NT2/D1 (cell line): Measurements from ENCODE around the gene WDR7.

Experiments used
- DNase-seq: peaks from one replicate; pipeline ENCODE4 v3.0.0-alpha.2; 2011; ENCODE audit warnings: low read depth, low spot score
- H3K27me3 ChIP-seq: 2 replicates; pipeline ENCODE4 v1.6.0; 2011; ENCODE audit warnings: mild to moderate bottlenecking; ENCODE audit not compliant: insufficient read length, insufficient read depth
- H3K36me3 ChIP-seq: 2 replicates; pipeline ENCODE4 v1.6.1; 2011; ENCODE audit warnings: mild to moderate bottlenecking, low read length, mixed read lengths; ENCODE audit not compliant: insufficient read depth, insufficient read length
- H3K4me1 ChIP-seq: 2 replicates; pipeline ENCODE4 v1.5.1; 2011; ENCODE audit not compliant: insufficient read depth, insufficient read length
- H3K4me3 ChIP-seq: 2 replicates; pipeline ENCODE4 v1.5.1; 2011; ENCODE audit warnings: low read depth; ENCODE audit not compliant: insufficient read length
- H3K9ac ChIP-seq: 2 replicates; pipeline ENCODE4 v1.6.0; 2011; ENCODE audit warnings: low read depth; ENCODE audit not compliant: insufficient read length
- H3K9me3 ChIP-seq: 2 replicates; pipeline ENCODE4 v1.5.1; 2011; ENCODE audit warnings: mild to moderate bottlenecking, low read length; ENCODE audit not compliant: insufficient read depth
- SUZ12 ChIP-seq: IDR thresholded peaks from 2 replicates; pipeline ENCODE4 v1.6.1; 2011; ENCODE audit not compliant: insufficient read length, insufficient read depth; ENCODE audit errors: extremely low read depth
- YY1 ChIP-seq: IDR thresholded peaks from 2 replicates; pipeline ENCODE4 v1.6.1; 2011; ENCODE audit not compliant: insufficient read length, insufficient read depth
- ZNF274 ChIP-seq: IDR thresholded peaks from 2 replicates; pipeline ENCODE4 v1.6.1; 2011; ENCODE audit warnings: mild to moderate bottlenecking, low read depth, low read length

WDR7 gene

GRCh38 chr18:56990678-56991077 is 339.5 kb downstream of the WDR7 start:
- Histone ChIP-seq H3K4me1 (no peaks in the 10 kb centered on the region), H3K4me3 (no peak overlapping the region), H3K27me3 (no peaks in the 10 kb centered on the region), H3K36me3 (no peaks in the 10 kb centered on the region), H3K9ac (no peak overlapping the region), H3K9me3 (no peaks in the 10 kb centered on the region)
- TF ChIP-seq SUZ12 (no peak), ZNF274 (no peak), YY1 (no peak)
- no peak for DNase-seq

- Histone ChIP-seq H3K9ac (no peak overlapping the region), H3K4me3 (no peak overlapping the region), H3K27me3 (no peaks in the 10 kb centered on the region), H3K36me3 (no peaks in the 10 kb centered on the region), H3K9me3 (no peaks in the 10 kb centered on the region), H3K4me1 (no peaks in the 10 kb centered on the region)
- TF ChIP-seq ZNF274 (no peak), SUZ12 (no peak), YY1 (no peak)
- no peak for DNase-seq
Measured at GRCh38 chr18:56992777-56993176, 341.6 kb downstream of the WDR7 start.

GRCh38 chr18:56995579-56996188 is 344.5 kb downstream of the WDR7 start:
- Histone ChIP-seq H3K27me3 (no peaks in the 10 kb centered on the region), H3K9ac (no peak overlapping the region), H3K9me3 (no peaks in the 10 kb centered on the region), H3K4me1 (no peaks in the 10 kb centered on the region), H3K4me3 (no peak overlapping the region), H3K36me3 (no peaks in the 10 kb centered on the region)
- no peak for DNase-seq
- no peak for TF ChIP-seq SUZ12
- no peak for TF ChIP-seq ZNF274
- no peak for TF ChIP-seq YY1

- H3K36me3 ChIP-seq = no peaks in the 10 kb centered on the region
- H3K9ac ChIP-seq = no peak overlapping the region
- H3K27me3 ChIP-seq = no peaks in the 10 kb centered on the region
- no peaks in the 10 kb centered on the region for H3K4me1 ChIP-seq
- no peak for TF ChIP-seq SUZ12
- no peak for TF ChIP-seq YY1
- no peak for TF ChIP-seq ZNF274
- no peaks in the 10 kb centered on the region for H3K9me3 ChIP-seq
- no peak overlapping the region for H3K4me3 ChIP-seq
- DNase-seq = no peak
Measured at GRCh38 chr18:56997200-56997599, 346.0 kb downstream of the WDR7 start.

- no peak for DNase-seq
- no peaks in the 10 kb centered on the region for H3K27me3 ChIP-seq
- H3K36me3 ChIP-seq = no peaks in the 10 kb centered on the region
- no peaks in the 10 kb centered on the region for H3K9me3 ChIP-seq
- H3K4me3 ChIP-seq = no peak overlapping the region
- H3K9ac ChIP-seq = no peak overlapping the region
- TF ChIP-seq YY1 (no peak), ZNF274 (no peak), SUZ12 (no peak)
- no peaks in the 10 kb centered on the region for H3K4me1 ChIP-seq
Measured at GRCh38 chr18:56999823-57000222, 348.7 kb downstream of the WDR7 start.

- H3K4me1 ChIP-seq = no peaks in the 10 kb centered on the region
- no peaks in the 10 kb centered on the region for H3K36me3 ChIP-seq
Measured at GRCh38 chr18:57002627-57003026, 351.5 kb downstream of the WDR7 start.

GRCh38 chr18:57003342-57003741 is 352.2 kb downstream of the WDR7 start:
- H3K27me3 ChIP-seq = no peaks in the 10 kb centered on the region
- no peak overlapping the region for H3K4me3 ChIP-seq
- TF ChIP-seq ZNF274 (no peak), SUZ12 (no peak), YY1 (no peak)
- no peak for DNase-seq
- H3K36me3 ChIP-seq = no peaks in the 10 kb centered on the region
- H3K4me1 ChIP-seq = no peaks in the 10 kb centered on the region
- H3K9ac ChIP-seq = no peak overlapping the region
- no peaks in the 10 kb centered on the region for H3K9me3 ChIP-seq

More at GRCh38 chr18:57002627-57003026, 351.5 kb downstream of the WDR7 start:
- TF ChIP-seq ZNF274 (no peak), YY1 (no peak), SUZ12 (no peak)
- Histone ChIP-seq H3K4me3 (no peak overlapping the region), H3K9ac (no peak overlapping the region), H3K9me3 (no peaks in the 10 kb centered on the region), H3K27me3 (no peaks in the 10 kb centered on the region)
- no peak for DNase-seq
